Thyroid gland (tissue), 4 donors: ENCODE data around the gene GJB1.

Experiments used
- CTCF ChIP-seq, 6 experiments: fragments of 200-600 bp in 3 of 6; fragments of 450-650 bp in 3 of 6; sonication (generic) in 3 of 6; IDR thresholded peaks; one replicate each; pipeline ENCODE4 v1.5.1; 2016 to 2019; ENCODE audit warnings: antibody characterized with exemption in 6 of 6, mild to moderate bottlenecking in 2 of 6, inconsistent platforms in 1 of 6, moderate library complexity in 1 of 6
- POLR2A ChIP-seq, 2 donors: fragments of 450-650 bp; IDR thresholded peaks; one replicate each; pipeline ENCODE4 v1.6.1; 2017; ENCODE audit warnings: antibody characterized with exemption in 2 of 2, mild to moderate bottlenecking in 2 of 2, moderate library complexity in 1 of 2

DNA sequence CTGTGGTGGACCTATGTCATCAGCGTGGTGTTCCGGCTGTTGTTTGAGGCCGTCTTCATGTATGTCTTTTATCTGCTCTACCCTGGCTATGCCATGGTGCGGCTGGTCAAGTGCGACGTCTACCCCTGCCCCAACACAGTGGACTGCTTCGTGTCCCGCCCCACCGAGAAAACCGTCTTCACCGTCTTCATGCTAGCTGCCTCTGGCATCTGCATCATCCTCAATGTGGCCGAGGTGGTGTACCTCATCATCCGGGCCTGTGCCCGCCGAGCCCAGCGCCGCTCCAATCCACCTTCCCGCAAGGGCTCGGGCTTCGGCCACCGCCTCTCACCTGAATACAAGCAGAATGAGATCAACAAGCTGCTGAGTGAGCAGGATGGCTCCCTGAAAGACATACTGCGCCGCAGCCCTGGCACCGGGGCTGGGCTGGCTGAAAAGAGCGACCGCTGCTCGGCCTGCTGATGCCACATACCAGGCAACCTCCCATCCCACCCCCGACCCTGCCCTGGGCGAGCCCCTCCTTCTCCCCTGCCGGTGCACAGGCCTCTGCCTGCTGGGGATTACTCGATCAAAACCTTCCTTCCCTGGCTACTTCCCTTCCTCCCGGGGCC lies 1.2 kb downstream of the GJB1 start:
- TF ChIP-seq CTCF (IDR thresholded peaks at IDR 0.05) (no peak), POLR2A (IDR thresholded peaks at IDR 0.05) (no peak)
